Measurements from ENCODE around the gene PIK3R5.

GRCh38 chr17:8914554-8914953 is 51.0 kb downstream of the PIK3R5 start:
- TF ChIP-seq ZNF317 (CRISPR knock-in tag; IDR thresholded peaks at IDR 0.05; ENCODE audit: borderline replicate concordance, low read depth), result no peak
- TF ChIP-seq CBFB (CRISPR knock-in tag; IDR thresholded peaks at IDR 0.05; ENCODE audit: low read depth), result no peak
- TF ChIP-seq CTCF (IDR thresholded peaks at IDR 0.05), result no peak
- no peak for TF ChIP-seq AR (CRISPR knock-in tag; IDR thresholded peaks at IDR 0.05)
- no peak for TF ChIP-seq FOXP1 (CRISPR knock-in tag; IDR thresholded peaks at IDR 0.05; ENCODE audit: borderline replicate concordance)
- no peak for TF ChIP-seq CREM (CRISPR knock-in tag; IDR thresholded peaks at IDR 0.05)
- TF ChIP-seq ZBTB43 (CRISPR knock-in tag; IDR thresholded peaks at IDR 0.05), result no peak
- TF ChIP-seq CREB1 (CRISPR knock-in tag; IDR thresholded peaks at IDR 0.05), result no peak
- no peak for TF ChIP-seq GABPB1 (CRISPR knock-in tag; IDR thresholded peaks at IDR 0.05)
- no peak for TF ChIP-seq E2F4 (CRISPR knock-in tag; IDR thresholded peaks at IDR 0.05; ENCODE audit: borderline replicate concordance, low read depth)

Data from WTC11 (cell line).